HepG2 (cell line): ENCODE measurements around the gene CSNK2B. TPM values are rescaled to one million over a fixed set of nuclear protein-coding genes. Genes with fewer than 3 reads are reported as not detected.

Experiments used
- ATAC-seq: fragments of 200-7000 bp; cut with Tn5 transposase; 3 replicates; pipeline ENCODE4 v1.9.1; 2020; ENCODE audit warnings: mild to moderate bottlenecking, moderate library complexity
- Bru-seq: library from RNA; stranded (reverse); fragments of 400-500 nt; gene quantifications from one replicate; lab custom pipeline; 2021; lab: Mats Ljungman, UMichigan
- BruChase-seq, 2 experiments: library from RNA; stranded (reverse); fragments of 400-500 nt; gene quantifications; one replicate each; lab custom pipeline; 2021; lab: Mats Ljungman, UMichigan
- BruUV-seq: library from RNA; stranded (reverse); fragments of 400-500 nt; replicated peaks from 2 replicates; lab custom pipeline; 2021; lab: Mats Ljungman, UMichigan
- CTCF ChIA-PET: fragments of 300-600 bp; formaldehyde crosslinking; extraction: SDS; loops from one replicate; lab custom pipeline; 2021; ENCODE audit warnings: low total read pairs, inconsistent platforms, low intra/inter-chr PET ratio; lab: Yijun Ruan, JAX
- POLR2A ChIA-PET: fragments of 350-600 bp; sonication (Branson Sonifier 250); formaldehyde crosslinking; loops from one replicate; lab custom pipeline; 2020; ENCODE audit warnings: antibody characterized with exemption, inconsistent platforms; lab: Yijun Ruan, JAX
- DNase-seq: peaks from one replicate; pipeline ENCODE4 v3.0.0-alpha.2; 2015; ENCODE audit warnings: low spot score
- FAIRE-seq: peaks from 3 replicates; lab custom pipeline; 2011; peaks lifted over from hg19 to GRCh38; lab: Jason Lieb, UNC
- H2AFZ ChIP-seq: one replicate; pipeline ENCODE4 v1.6.1; 2011; ENCODE audit warnings: low read length, inconsistent platforms
- H3K27ac ChIP-seq: fragments of 300-600 bp; 3 replicates; pipeline ENCODE4 v1.8.0; 2011; ENCODE audit warnings: mixed run types, mild to moderate bottlenecking, mixed read lengths, low read length, inconsistent platforms; ENCODE audit not compliant: insufficient read depth; ENCODE audit errors: extremely low read length
- H3K27me3 ChIP-seq, 2 experiments: fragments of 200-600 bp in 1 of 2; 2 replicates in 1 of 2; 3 replicates in 1 of 2; pipeline versions ENCODE4 v1.6.0 to v1.8.0; 2011; ENCODE audit warnings: low read length in 2 of 2, mild to moderate bottlenecking in 2 of 2, moderate library complexity in 2 of 2, inconsistent platforms in 1 of 2; ENCODE audit not compliant: insufficient read depth in 2 of 2, control insufficient read depth in 1 of 2
- H3K36me3 ChIP-seq, 2 experiments: fragments of 200-600 bp in 1 of 2; replicated peaks in 1 of 2; 2 replicates in 1 of 2; 3 replicates in 1 of 2; pipeline versions ENCODE4 v1.5.1 to v1.8.0; 2011; ENCODE audit warnings: low read length in 2 of 2, inconsistent platforms in 1 of 2; ENCODE audit not compliant: insufficient read depth in 2 of 2, control insufficient read depth in 1 of 2
- H3K4me1 ChIP-seq: 2 replicates; pipeline ENCODE4 v1.5.1; 2012; ENCODE audit warnings: low read length, inconsistent platforms; ENCODE audit not compliant: insufficient read depth
- H3K4me2 ChIP-seq: 2 replicates; pipeline ENCODE4 v1.6.0; 2011; ENCODE audit warnings: low read depth, low read length, inconsistent platforms
- H3K4me3 ChIP-seq, 3 experiments: fragments of 200-600 bp in 1 of 3; sonication (generic), shearing (Covaris generic) in 1 of 3; replicated peaks in 1 of 3; 2 replicates each; pipeline ENCODE4 v1.5.1; 2011 to 2016; ENCODE audit warnings: low read length in 3 of 3, inconsistent platforms in 2 of 3, low read depth in 2 of 3, mild to moderate bottlenecking in 2 of 3, control low read depth in 1 of 3, mixed read lengths in 1 of 3; ENCODE audit not compliant: insufficient read depth in 1 of 3
- H3K79me2 ChIP-seq: one replicate; pipeline ENCODE4 v1.6.1; 2011; ENCODE audit warnings: low read length, inconsistent platforms; ENCODE audit not compliant: insufficient read depth
- H3K9ac ChIP-seq: 2 replicates; pipeline ENCODE4 v1.6.0; 2011; ENCODE audit warnings: mild to moderate bottlenecking, low read depth, low read length, inconsistent platforms; ENCODE audit not compliant: insufficient read depth
- H3K9me3 ChIP-seq: 2 replicates; pipeline ENCODE4 v1.5.1; 2012; ENCODE audit warnings: mild to moderate bottlenecking, low read length
- H4K20me1 ChIP-seq: 2 replicates; pipeline ENCODE4 v1.6.0; 2011; ENCODE audit warnings: inconsistent platforms, mild to moderate bottlenecking, low read length, moderate library complexity; ENCODE audit not compliant: insufficient read depth
- DR1 ChIP-seq: sonication (generic); formaldehyde crosslinking; IDR thresholded peaks from 2 replicates; pipeline ENCODE4 v1.8.0; 2021; ENCODE audit warnings: mild to moderate bottlenecking, missing genetic modification reagents, inconsistent platforms
- ETV5 ChIP-seq: IDR thresholded peaks from 2 replicates; pipeline ENCODE4 v1.6.1; 2018; ENCODE audit warnings: missing biosample characterization, missing genetic modification reagents, inconsistent platforms, borderline replicate concordance
- GATA4 ChIP-seq: sonication (generic); IDR thresholded peaks from 2 replicates; pipeline ENCODE4 v1.6.1; 2016; ENCODE audit warnings: antibody characterized with exemption, low read depth, borderline replicate concordance
- KLF9 ChIP-seq: IDR thresholded peaks from 2 replicates; pipeline ENCODE4 v1.6.1; 2016; ENCODE audit warnings: low read depth
- MED1 ChIP-seq: sonication (generic); formaldehyde crosslinking; IDR thresholded peaks from 2 replicates; pipeline ENCODE4 v1.4.0; 2020; ENCODE audit warnings: missing genetic modification reagents
- PAX8 ChIP-seq: sonication (generic); formaldehyde crosslinking; IDR thresholded peaks from 2 replicates; pipeline ENCODE4 v1.8.0; 2022; ENCODE audit warnings: mild to moderate bottlenecking, missing genetic modification reagents, borderline replicate concordance
- PRPF4 ChIP-seq: fragments of 200-400 bp; formaldehyde crosslinking; IDR thresholded peaks from 2 replicates; pipeline ENCODE4 v1.6.1; 2016; ENCODE audit warnings: low read length, low read depth; ENCODE audit not compliant: poor library complexity, severe bottlenecking
- SMAD3 ChIP-seq: sonication (generic); formaldehyde crosslinking; IDR thresholded peaks from 2 replicates; pipeline ENCODE4 v1.4.0; 2020; ENCODE audit warnings: missing genetic modification reagents
- TERF1 ChIP-seq: sonication (generic); formaldehyde crosslinking; IDR thresholded peaks from 2 replicates; pipeline ENCODE4 v1.8.0; 2022; ENCODE audit warnings: mild to moderate bottlenecking, missing genetic modification reagents, moderate library complexity
- ZFY ChIP-seq: sonication (generic); formaldehyde crosslinking; IDR thresholded peaks from 2 replicates; pipeline ENCODE4 v1.4.0; 2020; ENCODE audit warnings: missing genetic modification reagents
- ZKSCAN5 ChIP-seq: sonication (generic); formaldehyde crosslinking; IDR thresholded peaks from 2 replicates; pipeline ENCODE4 v1.5.1; 2020; ENCODE audit warnings: mild to moderate bottlenecking, missing genetic modification reagents
- ZNF205 ChIP-seq: IDR thresholded peaks from 2 replicates; pipeline ENCODE4 v1.6.1; 2018; ENCODE audit warnings: missing biosample characterization, missing genetic modification reagents
- ZNF225 ChIP-seq: sonication (generic); formaldehyde crosslinking; IDR thresholded peaks from 2 replicates; pipeline ENCODE4 v1.4.0; 2020; ENCODE audit warnings: mild to moderate bottlenecking, missing genetic modification reagents
- ZNF451 ChIP-seq: sonication (generic); formaldehyde crosslinking; IDR thresholded peaks from 2 replicates; pipeline ENCODE4 v1.5.0; 2020; ENCODE audit warnings: mild to moderate bottlenecking, missing genetic modification reagents
- ZNF576 ChIP-seq: sonication (generic); formaldehyde crosslinking; IDR thresholded peaks from 2 replicates; pipeline ENCODE4 v1.4.0; 2020; ENCODE audit warnings: mild to moderate bottlenecking, missing genetic modification reagents
- ZNF891 ChIP-seq: sonication (generic); formaldehyde crosslinking; IDR thresholded peaks from 2 replicates; pipeline ENCODE4 v1.5.0; 2020; ENCODE audit warnings: mild to moderate bottlenecking, missing genetic modification reagents
- WGBS: methylation state at CpG from one replicate; pipeline ENCODE4 v1.1.6; 2017; ENCODE audit warnings: low lambda C conversion rate; 5-methylcytosine and 5-hydroxymethylcytosine counted together
- in situ Hi-C: cut with HindIII; loops from 2 replicates; pipeline ENCODE4 v1.10.0; 2017; ENCODE audit warnings: low pct_unique_long_range_greater_than_20kb; ENCODE audit not compliant: extremely low pct_ligation_motif_present
- intact Hi-C: fragments of 100-400 bp; cut with micrococcal nuclease; formaldehyde crosslinking; loops from one replicate; pipeline ENCODE4 v1.10.0; 2022; ENCODE audit not compliant: unreplicated experiment
- long read RNA-seq, 2 experiments: library from RNA in 1 of 2; library from polyadenylated mRNA in 1 of 2; stranded (forward) in 1 of 2; unstranded in 1 of 2; transcript quantifications; one replicate each; pipeline ENCODE4 v2.0.0, GENCODE V29; 2019 to 2022
- polyA minus RNA-seq, 3 experiments: library from RNA; depleted of rRNA, polyadenylated mRNA; stranded (reverse); fragments of >200 nt; gene quantifications; 2 replicates each; pipeline ENCODE4 v1.2.3, GENCODE V29; 2011; ENCODE audit warnings: low replicate concordance in 1 of 3
- polyA plus RNA-seq, 8 experiments: library from polyadenylated mRNA; depleted of rRNA in 3 of 8; stranded (reverse) in 7 of 8; unstranded in 1 of 8; fragments of >200 nt; fragmentation: Illumina TruSeq in 4 of 8; extraction: Trizol in 4 of 8; gene quantifications; 2 replicates each; pipeline versions ENCODE4 v1.2.1 to v1.2.3, GENCODE V29; 2011 to 2016; ENCODE audit warnings: low read depth in 4 of 8, missing spikeins in 1 of 8, mixed read lengths in 1 of 8; ENCODE audit not compliant: insufficient read depth in 1 of 8
- total RNA-seq, 5 experiments: library from RNA; depleted of rRNA; stranded (reverse); fragments of >200 nt; fragmentation: Illumina TruSeq; extraction: Trizol; gene quantifications; 2 replicates each; pipeline ENCODE4 v1.2.3, GENCODE V29; 2016; ENCODE audit warnings: low read depth in 1 of 5

The CSNK2B gene
- total RNA-seq (2016; rRNA removed; fragmentation: Illumina TruSeq; extraction: Trizol) (296 and 316 TPM in 2 replicates), polyA plus RNA-seq (2011; rRNA removed) (111 and 116 TPM in 2 replicates), polyA minus RNA-seq (2011; rRNA and poly(A)+ RNA removed; ENCODE audit: low replicate concordance) (147 and 199 TPM in 2 replicates), Bru-seq, nascent RNA (percentile 80 among the genes with signal in this experiment), BruChase-seq, experiment 1, labeled RNA remaining after a 6-hour chase (percentile 91 among the genes with signal in this experiment), BruChase-seq, experiment 2, labeled RNA remaining after a 2-hour chase (percentile 87 among the genes with signal in this experiment)
- 132 and 145 TPM in 2 replicates for total RNA-seq (2016; cell fraction: cytosol; rRNA removed; fragmentation: Illumina TruSeq; extraction: Trizol; ENCODE audit: low read depth)
- 301 and 303 TPM in 2 replicates for total RNA-seq (2016; cell fraction: insoluble cytoplasmic fraction; rRNA removed; fragmentation: Illumina TruSeq; extraction: Trizol)
- total RNA-seq (2016; cell fraction: membrane; rRNA removed; fragmentation: Illumina TruSeq; extraction: Trizol) = 151 and 176 TPM in 2 replicates
- 129 and 139 TPM in 2 replicates for total RNA-seq (2016; cell fraction: nucleus; rRNA removed; fragmentation: Illumina TruSeq; extraction: Trizol)
- 142 and 147 TPM in 2 replicates for polyA plus RNA-seq (2011; cell fraction: cytosol; rRNA removed)
- 240 and 247 TPM in 2 replicates for polyA plus RNA-seq (2011; cell fraction: nucleus; rRNA removed)
- 320 and 331 TPM in 2 replicates for polyA plus RNA-seq (2012)
- polyA plus RNA-seq (2016; cell fraction: cytosol; fragmentation: Illumina TruSeq; extraction: Trizol; ENCODE audit: low read depth) = 180 and 199 TPM in 2 replicates
- 438 and 490 TPM in 2 replicates for polyA plus RNA-seq (2016; cell fraction: insoluble cytoplasmic fraction; fragmentation: Illumina TruSeq; extraction: Trizol; ENCODE audit: low read depth)
- polyA plus RNA-seq (2016; cell fraction: membrane; fragmentation: Illumina TruSeq; extraction: Trizol; ENCODE audit: low read depth) = 209 and 226 TPM in 2 replicates
- 322 and 332 TPM in 2 replicates for polyA plus RNA-seq (2016; cell fraction: nucleus; fragmentation: Illumina TruSeq; extraction: Trizol; ENCODE audit: insufficient read depth, low read depth)
- 85.2 and 86.7 TPM in 2 replicates for polyA minus RNA-seq (2011; cell fraction: cytosol; rRNA and poly(A)+ RNA removed)
- 61.5 and 67.4 TPM in 2 replicates for polyA minus RNA-seq (2011; cell fraction: nucleus; rRNA and poly(A)+ RNA removed)
- long read RNA-seq, experiment 1, transcript CSNK2B-203 (7 exons, 948 nt) = major isoform, 397 of 427 reads
- long read RNA-seq, experiment 1, transcript CSNK2B-204 (7 exons, 1,061 nt) = minor isoform, 5 of 427 reads
- long read RNA-seq, experiment 1, partial matches to known transcripts = 9 of 427 reads
- long read RNA-seq, experiment 1, other reads (novel, unspliced or antisense) = 10 of 427 reads
- long read RNA-seq, experiment 2, transcript CSNK2B-203 (7 exons, 948 nt) = major isoform, 719 of 826 reads
- long read RNA-seq, experiment 2, partial matches to known transcripts = 63 of 826 reads
- long read RNA-seq, experiment 2, other reads (novel, unspliced or antisense) = 36 of 826 reads

GRCh38 chr6:31665501-31666336 lies at the start of gene CSNK2B:
Gene CSNK2B (plus strand): TSS chr6:31666080. CDS start chr6:31666832, 752 bp downstream.
- 1% methylated on average over 55 of the region's 63 CpGs for WGBS
- Histone ChIP-seq H3K4me1 (peaks cover 71% of the 10 kb centered on the region), H2AFZ (no peak within 1 kb of the TSS), H3K27me3 (no peaks in the 10 kb centered on the region; a peak in 1 of 5 replicates), H3K4me2 (peak within 1 kb of the TSS; percentile 94), H3K27ac (peak within 1 kb of the TSS; percentile 99), H3K36me3 (peaks cover 25 to 48% of the 10 kb centered on the region in 2 experiments), H4K20me1 (no peaks in the 10 kb centered on the region), H3K9me3 (no peaks in the 10 kb centered on the region), H3K79me2 (peaks cover 58% of the 10 kb centered on the region), H3K9ac (peak within 1 kb of the TSS; percentile 98), H3K4me3 (peak within 1 kb of the TSS; percentile 93 to 98 (median 94))
- in situ Hi-C loops = no loop called here
- CTCF ChIA-PET = no interaction called here
- FAIRE-seq (peak; percentile 84), ATAC-seq (peak; percentile 83), DNase-seq (peak; percentile 99)
- intact Hi-C loops = loop anchor here (1.0 to 5.0 kb wide), 3 partner anchors 43 to 167 kb away; partner anchors contain the start of gene PRRC2A
- no TSS peak for BruUV-seq
- POLR2A ChIA-PET = interaction anchor here (0.6 to 7.4 kb wide), 28 partner anchors 12 to 512 kb away, joined by 3 to 438 read pairs (median 4); partner anchors contain the start of genes ABHD16A, APOM, ATP6V1G2 and BAG6
- TF ChIP-seq ZNF225 (CRISPR knock-in tag) (no peak; the same call in 1 of the 2 replicates), MED1 (CRISPR knock-in tag) (peak; percentile 73), ZNF205 (CRISPR knock-in tag) (no peak), ZNF576 (CRISPR knock-in tag) (peak; percentile 90; the same call in 1 of the 2 replicates), PRPF4 (no peak), TERF1 (CRISPR knock-in tag) (no peak), ZNF891 (peak; percentile 85), PAX8 (0 out of 2 replicates have a peak, but pooled peaks have one; percentile 27), ETV5 (CRISPR knock-in tag) (peak; percentile 85), KLF9 (CRISPR knock-in tag) (0 out of 2 replicates have a peak, but pooled peaks have one; percentile 58), ZFY (CRISPR knock-in tag) (peak; percentile 88), SMAD3 (peak; percentile 23; the same call in 1 of the 2 replicates), ZNF451 (CRISPR knock-in tag) (peak; percentile 50; the same call in 1 of the 2 replicates), DR1 (CRISPR knock-in tag) (peak; percentile 41; the same call in 1 of the 2 replicates), GATA4 (0 out of 2 replicates have a peak, but pooled peaks have one; percentile 51), ZKSCAN5 (CRISPR knock-in tag) (no peak)
